ENCODE data around the gene CCDC171.
A peak's percentile ranks its signal among the peaks of the same experiment; 100 is the strongest.

The CCDC171 gene

DNA sequence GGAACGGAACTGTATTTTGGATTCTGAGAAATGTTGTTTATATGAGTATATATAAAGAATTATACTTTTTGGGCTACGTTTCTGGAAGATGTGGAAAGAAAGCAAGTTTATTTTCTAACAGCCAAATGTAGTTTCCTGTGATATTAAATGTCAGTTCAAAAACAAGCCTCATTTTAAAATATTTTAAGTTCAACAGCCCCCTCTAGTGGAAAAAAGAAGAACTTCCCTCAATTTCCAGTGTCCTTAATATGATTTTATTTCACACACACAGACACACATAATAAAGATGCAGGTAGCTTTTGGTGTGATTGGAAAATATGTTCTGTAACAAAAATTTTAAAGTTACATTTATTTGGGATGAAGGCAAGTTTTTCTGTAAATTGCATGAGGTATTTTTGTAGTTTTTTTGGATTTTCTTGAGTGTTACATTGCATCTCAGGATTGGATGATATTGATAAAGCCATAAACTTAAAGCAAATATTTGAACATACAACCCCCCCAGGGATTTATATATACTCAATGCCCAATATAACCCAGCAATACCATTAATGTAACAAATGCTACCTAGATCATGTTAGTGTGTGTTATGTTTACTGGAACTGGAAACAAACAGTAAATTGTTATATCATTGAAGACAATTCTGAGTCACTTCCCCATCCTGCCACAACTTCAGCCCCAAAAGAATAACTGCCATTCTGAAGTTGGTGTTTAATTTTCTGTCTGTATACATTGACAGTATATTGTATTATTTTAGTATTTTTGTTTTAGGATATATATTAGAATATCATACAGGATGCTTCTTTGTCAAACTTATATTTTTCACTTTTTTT, 54.0 kb downstream of the CCDC171 start:
- Histone ChIP-seq H3K36me3 (replicated peaks) (no peaks in the 10 kb centered on the region), H3K27me3 (replicated peaks) (no peaks in the 10 kb centered on the region), H3K4me3 (ENCODE audit: low read depth, low read length) (no peak overlapping the region), H3K27ac (no peak overlapping the region)
- TF ChIP-seq CTCF (IDR thresholded peaks at IDR 0.05; ENCODE audit: low read depth, low read length, missing control alignments): peak; percentile 33
- DNase-seq: peak; percentile 42
- in situ Hi-C loops (cut with HindIII; ENCODE audit: low pct_ligation_motif_present, low sequenced_read_pairs): no loop called here

DNA sequence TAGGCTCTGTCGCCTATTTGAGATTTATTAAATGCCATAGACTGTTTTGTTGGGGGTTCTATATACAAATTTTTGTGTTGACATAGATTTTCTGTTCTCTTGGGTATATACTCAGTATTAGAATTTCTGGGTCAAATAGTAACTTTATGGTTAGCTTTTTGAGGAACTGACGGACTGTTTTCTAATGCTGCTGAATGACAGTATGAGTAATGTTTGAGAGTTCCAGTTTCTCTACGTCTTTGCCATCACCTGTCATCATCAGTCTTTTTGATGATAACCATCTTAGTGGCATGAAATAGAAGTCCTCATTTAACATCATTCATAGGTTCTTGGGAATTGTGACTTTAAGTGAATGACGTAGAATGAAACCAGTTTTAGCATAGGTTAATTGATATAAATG, 60.1 kb downstream of the CCDC171 start:
- H3K27me3 ChIP-seq (replicated peaks): no peaks in the 10 kb centered on the region
- no peak overlapping the region for H3K27ac ChIP-seq
- no peak overlapping the region for H3K4me3 ChIP-seq (ENCODE audit: low read depth, low read length)
- no peak for DNase-seq
- no peak for TF ChIP-seq CTCF (IDR thresholded peaks at IDR 0.05; ENCODE audit: low read depth, low read length, missing control alignments)
- in situ Hi-C loops (cut with HindIII; ENCODE audit: low pct_ligation_motif_present, low sequenced_read_pairs): no loop called here
- H3K36me3 ChIP-seq (replicated peaks): no peaks in the 10 kb centered on the region

DNA sequence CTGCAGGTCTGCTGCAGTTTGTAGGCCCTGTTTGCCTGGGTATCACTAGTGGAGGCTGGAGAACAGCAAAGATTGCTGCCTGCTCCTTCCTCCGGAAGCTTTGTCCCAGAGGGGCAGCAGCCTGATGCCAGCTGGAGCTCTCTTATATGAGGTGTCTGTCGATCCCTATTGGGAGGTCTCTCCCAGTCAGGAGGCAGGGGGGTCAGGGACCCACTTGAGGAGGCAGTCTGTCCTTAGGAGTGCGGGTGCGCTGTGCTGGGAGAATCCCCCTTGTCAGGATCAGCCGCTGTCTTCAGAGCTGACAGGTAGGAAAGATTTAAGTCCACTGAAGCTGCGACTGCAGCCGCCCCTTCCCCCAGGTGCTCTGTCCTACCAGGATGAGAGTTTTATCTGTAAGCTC, 64.9 kb downstream of the CCDC171 start:
- TF ChIP-seq CTCF (IDR thresholded peaks at IDR 0.05; ENCODE audit: low read depth, low read length, missing control alignments): no peak
- no peak overlapping the region for H3K4me3 ChIP-seq (ENCODE audit: low read depth, low read length)
- in situ Hi-C loops (cut with HindIII; ENCODE audit: low pct_ligation_motif_present, low sequenced_read_pairs): no loop called here
- H3K36me3 ChIP-seq (replicated peaks): no peaks in the 10 kb centered on the region
- no peak overlapping the region for H3K27ac ChIP-seq
- DNase-seq: no peak
- no peaks in the 10 kb centered on the region for H3K27me3 ChIP-seq (replicated peaks)

DNA sequence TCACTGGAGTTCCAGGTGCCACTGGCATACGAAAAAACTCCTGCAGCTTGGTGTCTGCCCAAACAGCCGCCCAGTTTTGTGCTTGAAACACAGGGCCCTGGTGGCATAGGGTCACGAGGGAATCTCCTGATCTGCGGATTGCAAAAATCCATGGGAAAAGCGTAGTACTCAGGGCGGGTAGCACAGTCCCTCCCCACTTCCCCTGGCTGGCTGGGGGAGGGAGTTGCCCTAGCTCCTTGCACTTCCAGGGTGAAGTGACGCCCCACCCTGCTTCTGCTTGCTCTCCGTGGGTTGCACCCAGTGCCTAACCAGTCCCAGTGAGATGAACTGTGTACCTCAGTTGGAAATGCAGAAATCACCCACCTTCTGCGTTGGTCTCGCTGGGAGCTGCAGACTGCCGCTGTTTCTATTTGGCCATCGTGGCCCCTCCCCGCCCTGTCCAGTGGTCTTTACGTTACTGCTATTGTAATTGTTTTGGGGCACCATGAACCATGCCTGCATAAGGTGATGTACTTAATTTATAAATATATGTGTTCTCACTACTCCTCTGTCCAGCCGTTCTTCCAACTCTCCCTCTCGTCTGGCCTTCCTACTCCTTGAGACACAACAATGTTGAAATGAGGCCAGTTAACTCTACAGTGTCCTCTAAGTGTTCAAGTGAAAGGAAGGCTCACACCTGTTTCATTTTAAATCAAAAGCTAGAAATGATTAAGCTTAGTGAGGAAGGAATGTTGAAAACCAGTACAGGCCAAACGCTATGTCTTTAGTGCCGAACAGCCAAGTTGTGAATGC, 65.9 kb downstream of the CCDC171 start:
- in situ Hi-C loops (cut with HindIII; ENCODE audit: low pct_ligation_motif_present, low sequenced_read_pairs): no loop called here
- Histone ChIP-seq H3K4me3 (ENCODE audit: low read depth, low read length) (no peak overlapping the region), H3K27me3 (replicated peaks) (no peaks in the 10 kb centered on the region), H3K27ac (no peak overlapping the region), H3K36me3 (replicated peaks) (no peaks in the 10 kb centered on the region)
- no peak for TF ChIP-seq CTCF (IDR thresholded peaks at IDR 0.05; ENCODE audit: low read depth, low read length, missing control alignments)
- DNase-seq: no peak

- Histone ChIP-seq H3K27ac (no peak overlapping the region), H3K4me3 (ENCODE audit: low read depth, low read length) (no peak overlapping the region), H3K27me3 (replicated peaks) (no peaks in the 10 kb centered on the region), H3K36me3 (replicated peaks) (no peaks in the 10 kb centered on the region)
- DNase-seq: no peak
- peak; percentile 32 for TF ChIP-seq CTCF (IDR thresholded peaks at IDR 0.05; ENCODE audit: low read depth, low read length, missing control alignments)
- in situ Hi-C loops (cut with HindIII; ENCODE audit: low pct_ligation_motif_present, low sequenced_read_pairs): no loop called here
Observed at GRCh38 chr9:15622318-15622971, 69.6 kb downstream of the CCDC171 start.

Data from brain microvascular endothelial cell (primary cell).